ENCODE results near the gene KCNQ1.

DNA sequence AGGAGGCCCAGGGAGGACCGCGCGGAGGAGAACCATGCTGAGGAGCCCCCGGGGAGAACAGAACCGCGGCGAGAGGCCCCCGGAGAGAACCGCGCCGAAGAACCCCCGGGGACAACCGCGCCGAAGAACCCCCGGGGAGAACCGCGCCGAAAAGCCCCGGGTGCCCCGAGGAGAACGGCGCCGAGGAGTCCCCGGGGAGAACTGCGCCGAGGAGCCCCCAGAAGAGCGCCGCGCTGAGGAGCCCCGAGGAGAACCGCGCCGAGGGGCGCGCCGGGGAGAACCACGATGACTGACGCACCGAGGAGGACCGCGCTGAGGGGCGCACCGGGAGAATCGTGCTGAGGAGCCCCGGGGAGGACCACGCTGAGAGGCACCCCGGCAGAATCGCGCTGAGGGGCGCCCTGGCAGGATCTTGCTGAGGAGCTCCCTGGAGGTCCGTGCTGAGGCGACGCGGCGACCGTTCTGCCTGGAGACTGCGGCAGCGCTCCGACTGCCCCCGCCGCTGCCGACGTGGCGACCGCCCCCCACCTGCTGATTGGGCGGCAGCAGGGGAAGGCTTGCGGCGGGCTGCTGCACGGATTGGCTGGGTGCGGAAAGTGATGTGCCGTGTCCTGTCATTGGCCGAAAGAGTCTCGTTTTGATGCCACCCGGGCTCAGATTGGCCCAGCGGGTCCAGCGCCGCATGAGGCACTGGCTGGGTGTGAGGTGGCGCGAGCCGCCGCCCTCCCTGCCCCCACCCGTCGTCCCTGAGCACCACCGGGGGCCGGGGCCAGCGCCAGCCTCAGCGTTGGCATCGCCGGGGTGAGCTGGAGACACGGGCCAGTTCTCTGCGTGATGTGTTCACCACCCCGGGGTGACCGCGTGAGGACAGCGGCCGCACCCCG, 255.0 kb downstream of the KCNQ1 start, which contains the start of gene KCNQ1OT1:
- TF ChIP-seq ZNF749 (CRISPR knock-in tag; IDR thresholded peaks at IDR 0.05; ENCODE audit: borderline replicate concordance), result no peak; the same call in 1 of the 2 replicates
- peak; percentile 58 for TF ChIP-seq YY1 (IDR thresholded peaks at IDR 0.05; ENCODE audit: insufficient read depth, insufficient replicate concordance, low read depth, low read length)
- TF ChIP-seq HNRNPK (IDR thresholded peaks at IDR 0.05; ENCODE audit: low read depth, low read length, poor library complexity, severe bottlenecking), result peak; percentile 39

Data from HepG2 (cell line).